Spinal cord (tissue), 10 donors: ENCODE results near the gene SUPT6H. TPM values are rescaled to one million over a fixed set of nuclear protein-coding genes. Genes with fewer than 3 reads are reported as not detected.
"Not testable (repeated sequence)": the region's sequence is repeated elsewhere in the genome, so short reads cannot be mapped to it uniquely, and the experiment has no call there.

Source experiments
- DNase-seq, 6 donors: peaks; one replicate each; pipeline versions ENCODE4 v3.0.0 to v3.0.0-alpha.2; 2013 to 2015; ENCODE audit warnings: low spot score in 6 of 6, low read depth in 4 of 6
- H3K27ac ChIP-seq: one replicate; pipeline ENCODE4 v1.5.1; 2013; ENCODE audit warnings: low read depth, low read length, control low read depth
- H3K27me3 ChIP-seq: one replicate; pipeline ENCODE4 v1.6.1; 2013; ENCODE audit warnings: low read length; ENCODE audit not compliant: control insufficient read depth, insufficient read depth
- H3K36me3 ChIP-seq: one replicate; pipeline ENCODE4 v1.6.1; 2013; ENCODE audit warnings: low read length; ENCODE audit not compliant: control insufficient read depth, insufficient read depth
- H3K4me1 ChIP-seq: one replicate; pipeline ENCODE4 v1.6.1; 2013; ENCODE audit warnings: low read length; ENCODE audit not compliant: control insufficient read depth, insufficient read depth
- H3K4me3 ChIP-seq: one replicate; pipeline ENCODE4 v1.5.1; 2013; ENCODE audit warnings: low read depth, low read length, control low read depth
- H3K9me3 ChIP-seq: one replicate; pipeline ENCODE4 v1.6.1; 2013; ENCODE audit warnings: low read length; ENCODE audit not compliant: control insufficient read depth, insufficient read depth
- WGBS: methylation state at CpG from one replicate; pipeline ENCODE4 v1.1.5; 2013; ENCODE audit warnings: missing lambda C conversion rate; ENCODE audit not compliant: insufficient coverage; 5-methylcytosine and 5-hydroxymethylcytosine counted together
- polyA plus RNA-seq, 2 donors: library from polyadenylated mRNA; unstranded; fragments of 120-200 nt; gene quantifications; one replicate each; pipeline ENCODE4 v1.2.1, GENCODE V29; 2013; ENCODE audit not compliant: insufficient read length in 2 of 2
- total RNA-seq, 2 donors: library from RNA; depleted of rRNA in 1 of 2; stranded (reverse); fragments of 120-200 nt in 1 of 2; fragments of >200 nt in 1 of 2; gene quantifications; one replicate each; pipeline versions ENCODE4 v1.2.3 to v1.2.4, GENCODE V29; 2013 to 2014
- donor health status: healthy.

SUPT6H gene
- total and polyA plus RNA-seq, 4 donors, result 46.8 to 63.7 (median 53.9) TPM

- Histone ChIP-seq H3K4me1 (peaks cover 13% of the 10 kb centered on the region), H3K27me3 (no peaks in the 10 kb centered on the region), H3K36me3 (peaks cover 31% of the 10 kb centered on the region), H3K9me3 (no peaks in the 10 kb centered on the region), H3K4me3 (peak overlapping the region; percentile 77), H3K27ac (peak overlapping the region; percentile 95)
- no peak for DNase-seq
- 28% methylated on average over 3 of the region's 8 CpGs for WGBS
These were observed 16.4 kb upstream of the SUPT6H start for GRCh38 chr17:28645576-28645939.

DNA sequence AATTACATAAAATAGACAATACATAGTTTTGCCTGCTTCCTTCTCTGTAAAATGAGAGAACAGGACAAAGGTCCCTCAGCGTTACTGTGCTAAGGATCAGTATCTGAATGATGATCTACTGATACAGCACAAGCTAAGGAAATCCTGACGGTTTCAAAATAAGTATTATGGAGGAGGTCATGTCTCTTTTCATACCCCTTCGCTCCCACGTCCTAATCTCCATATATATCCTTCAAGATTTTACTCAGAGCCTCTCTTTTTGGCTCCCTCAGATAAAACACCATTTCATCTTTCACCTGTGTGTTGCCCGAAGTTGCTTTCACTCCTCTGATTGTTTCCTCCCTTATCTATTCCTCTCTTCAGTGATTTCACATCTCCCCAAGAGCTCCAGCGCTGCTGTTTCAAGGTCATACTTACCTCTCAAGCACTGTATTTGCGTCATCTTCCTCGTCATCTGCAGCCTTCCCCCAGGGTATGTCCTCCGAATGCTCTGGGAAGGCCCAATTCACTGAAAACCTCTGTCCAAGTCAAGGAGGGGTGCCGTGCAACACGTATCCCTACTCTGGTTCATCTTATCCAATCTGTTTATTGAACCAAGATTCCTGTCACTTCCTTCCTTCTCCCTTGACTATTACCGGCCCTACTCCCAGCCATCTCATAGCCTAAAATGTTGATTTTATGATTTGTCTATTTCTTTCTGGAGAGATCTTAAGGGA, 15.8 kb upstream of the SUPT6H start:
- Histone ChIP-seq H3K27ac (peak overlapping the region; percentile 95), H3K9me3 (no peaks in the 10 kb centered on the region), H3K4me3 (no peak overlapping the region), H3K36me3 (peaks cover 35% of the 10 kb centered on the region), H3K4me1 (peaks cover 13% of the 10 kb centered on the region), H3K27me3 (no peaks in the 10 kb centered on the region)
- 87% methylated on average over 7 of the region's 12 CpGs for WGBS
- no peak for DNase-seq

DNA sequence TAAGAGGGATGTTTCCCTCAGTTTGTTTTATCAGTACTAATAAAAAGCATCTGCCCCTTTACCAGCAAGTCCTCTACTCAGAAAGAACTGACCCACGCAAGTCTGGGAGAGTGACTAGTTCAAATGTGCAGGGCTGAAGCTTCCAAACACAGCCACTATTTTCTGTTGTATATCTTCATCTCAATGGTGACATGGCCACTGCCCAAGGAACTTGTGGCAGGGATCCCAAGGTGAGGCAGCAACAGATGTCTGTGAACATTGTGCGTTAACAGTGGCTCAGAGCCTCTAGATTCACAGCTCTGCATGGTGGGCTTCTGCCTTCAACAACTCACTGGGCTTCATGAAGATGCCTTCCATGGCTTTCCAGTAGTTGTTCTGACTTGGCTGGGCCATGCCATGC, 13.3 kb upstream of the SUPT6H start:
- DNase-seq, result no peak
- H3K9me3 ChIP-seq, result no peaks in the 10 kb centered on the region
- peaks cover 13% of the 10 kb centered on the region for H3K4me1 ChIP-seq
- H3K27ac ChIP-seq, result no peak overlapping the region
- H3K36me3 ChIP-seq, result peaks cover 30% of the 10 kb centered on the region
- H3K4me3 ChIP-seq, result no peak overlapping the region
- WGBS, result 78% methylated on average over 1 of the region's 2 CpGs
- H3K27me3 ChIP-seq, result no peaks in the 10 kb centered on the region

GRCh38 chr17:28655160-28655559, 6.8 kb upstream of the SUPT6H start:
- WGBS, result 90% methylated on average over 3 of the region's 5 CpGs
- Histone ChIP-seq H3K27me3 (no peaks in the 10 kb centered on the region), H3K27ac (no peak overlapping the region), H3K36me3 (peaks cover 63% of the 10 kb centered on the region), H3K4me1 (no peaks in the 10 kb centered on the region), H3K9me3 (no peaks in the 10 kb centered on the region), H3K4me3 (no peak overlapping the region)
- DNase-seq, result no peak

- WGBS, result 100% methylated on average over 1 of the region's 5 CpGs
- DNase-seq, result no peak
- no peak overlapping the region for H3K27ac ChIP-seq
- no peaks in the 10 kb centered on the region for H3K4me1 ChIP-seq
- no peaks in the 10 kb centered on the region for H3K9me3 ChIP-seq
- no peaks in the 10 kb centered on the region for H3K27me3 ChIP-seq
- H3K4me3 ChIP-seq, result no peak overlapping the region
- H3K36me3 ChIP-seq, result peaks cover 47% of the 10 kb centered on the region
These were observed 4.2 kb upstream of the SUPT6H start for GRCh38 chr17:28657756-28658155.

GRCh38 chr17:28658342-28658741, 3.7 kb upstream of the SUPT6H start:
- peaks cover 46% of the 10 kb centered on the region for H3K36me3 ChIP-seq
- H3K9me3 ChIP-seq, H3K4me1 ChIP-seq, H3K27me3 ChIP-seq, DNase-seq, H3K27ac ChIP-seq, H3K4me3 ChIP-seq: not testable (repeated sequence)
- 100% methylated on average over 2 of the region's 8 CpGs for WGBS

DNA sequence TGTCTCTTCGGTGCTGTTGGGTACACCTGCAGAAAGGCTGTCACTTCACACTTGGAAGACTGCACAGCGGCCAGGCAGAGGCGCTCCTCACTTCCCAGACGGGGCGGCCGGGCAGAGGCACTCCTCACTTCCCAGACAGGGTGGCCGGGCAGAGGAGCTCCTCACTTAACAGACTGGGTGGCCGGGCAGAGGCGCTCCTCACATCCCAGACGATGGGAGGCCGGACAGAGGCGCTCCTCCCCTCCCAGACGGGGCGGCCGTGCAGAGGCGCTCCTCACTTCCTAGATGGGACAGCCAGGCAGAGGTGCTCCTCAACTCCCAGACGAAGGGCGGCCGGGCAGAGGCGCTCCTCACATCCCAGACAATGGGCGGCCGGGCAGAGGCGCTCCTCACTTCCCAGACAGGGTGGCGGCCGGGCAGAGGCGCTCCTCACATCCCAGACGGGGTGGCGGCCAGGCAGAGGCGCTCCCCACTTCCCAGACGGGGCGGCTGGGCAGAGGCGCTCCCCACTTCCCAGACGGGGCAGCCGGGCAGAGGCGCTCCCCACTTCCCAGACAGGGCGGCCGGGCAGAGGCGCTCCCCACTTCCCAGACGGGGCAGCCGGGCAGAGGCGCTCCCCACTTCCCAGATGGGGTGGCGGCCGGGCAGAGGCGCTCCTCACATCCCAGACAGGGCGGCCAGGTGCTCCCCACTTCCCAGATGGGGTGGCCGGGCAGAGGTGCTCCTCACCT, 3.1 kb upstream of the SUPT6H start:
- WGBS, result 96% methylated on average over 38 of the region's 46 CpGs
- H3K4me1 ChIP-seq, H3K27ac ChIP-seq, DNase-seq, H3K9me3 ChIP-seq, H3K27me3 ChIP-seq, H3K4me3 ChIP-seq: not testable (repeated sequence)
- H3K36me3 ChIP-seq, result peaks cover 40% of the 10 kb centered on the region

DNA sequence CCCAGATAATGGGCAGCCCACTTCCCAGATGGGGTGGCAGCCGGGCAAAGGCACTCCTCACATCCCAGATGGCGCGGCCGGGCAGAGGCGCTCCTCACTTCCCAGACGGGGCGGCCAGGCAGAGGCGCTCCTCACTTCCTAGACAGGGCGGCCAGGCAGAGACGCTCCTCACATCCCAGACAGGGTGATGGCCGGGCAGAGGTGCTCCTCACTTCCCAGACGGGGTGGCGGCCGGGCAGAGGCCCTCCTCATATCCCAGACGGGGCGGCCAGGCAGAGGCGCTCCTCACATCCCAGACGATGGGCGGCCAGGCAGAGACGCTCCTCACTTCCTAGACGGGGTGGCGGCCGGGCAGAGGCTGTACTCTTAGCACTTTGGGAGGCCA, 2.5 kb upstream of the SUPT6H start:
- H3K9me3 ChIP-seq, H3K4me3 ChIP-seq, H3K27me3 ChIP-seq, H3K4me1 ChIP-seq, H3K27ac ChIP-seq, DNase-seq: not testable (repeated sequence)
- H3K36me3 ChIP-seq, result peaks cover 36% of the 10 kb centered on the region
- WGBS, result 96% methylated on average over 23 of the region's 23 CpGs

DNA sequence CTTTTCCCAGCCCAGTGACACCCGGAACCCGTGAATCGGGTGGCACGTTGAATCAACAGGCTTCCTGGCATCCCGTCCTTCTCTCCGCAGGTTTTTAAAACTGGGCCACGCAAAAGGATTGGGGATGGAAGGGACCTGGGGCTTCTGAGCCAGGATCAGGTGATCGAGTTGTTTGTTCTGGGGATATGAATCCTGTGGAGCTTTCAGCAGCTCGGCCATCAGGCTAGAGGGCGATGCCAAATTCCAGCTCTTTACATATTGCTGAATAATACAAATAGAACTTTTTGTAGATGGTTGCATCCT, 473 bp downstream of the SUPT6H start:
- WGBS, result 0% methylated on average over 8 of the region's 10 CpGs
- peaks cover 27% of the 10 kb centered on the region for H3K36me3 ChIP-seq
- no peaks in the 10 kb centered on the region for H3K4me1 ChIP-seq
- no peaks in the 10 kb centered on the region for H3K9me3 ChIP-seq
- peak overlapping the region; percentile 96 for H3K27ac ChIP-seq
- no peaks in the 10 kb centered on the region for H3K27me3 ChIP-seq
- H3K4me3 ChIP-seq, result peak overlapping the region; percentile 92
- no peak for DNase-seq

DNA sequence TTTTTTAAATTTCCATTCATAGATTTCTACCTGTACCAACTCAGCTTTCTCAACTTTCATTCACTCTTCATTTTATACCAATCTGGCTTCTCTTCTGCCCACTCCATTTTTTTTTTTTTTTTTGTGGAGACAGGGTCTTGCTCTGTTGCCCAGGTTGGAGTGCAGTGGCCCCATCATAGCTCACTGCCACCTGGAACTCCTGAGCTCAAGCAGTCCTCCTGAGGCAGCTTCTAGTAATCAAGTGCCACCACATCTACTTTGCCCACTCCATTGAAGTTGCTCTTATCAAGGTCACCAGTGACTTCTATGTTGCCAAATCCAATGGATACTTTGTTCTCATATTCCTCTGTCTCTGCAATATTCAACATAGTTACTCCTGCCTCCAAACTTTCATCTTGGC, 1.7 kb downstream of the SUPT6H start:
- Histone ChIP-seq H3K27me3 (no peaks in the 10 kb centered on the region), H3K4me3 (no peak overlapping the region), H3K36me3 (peaks cover 19% of the 10 kb centered on the region), H3K27ac (no peak overlapping the region), H3K4me1 (no peaks in the 10 kb centered on the region), H3K9me3 (no peaks in the 10 kb centered on the region)
- DNase-seq, result no peak
